Keratinocyte (primary cell): ENCODE results near the gene ZC3H7A. TPM values are rescaled to one million over a fixed set of nuclear protein-coding genes. Genes with fewer than 3 reads are reported as not detected.

Source experiments
- DNase-seq: peaks from one replicate; pipeline ENCODE4 v3.0.0-alpha.2; 2011; ENCODE audit warnings: low read depth, missing footprints, low spot score
- FAIRE-seq: peaks from 2 replicates; lab custom pipeline; 2011; peaks lifted over from hg19 to GRCh38; lab: Jason Lieb, UNC
- H2AFZ ChIP-seq: 2 replicates; pipeline ENCODE4 v1.6.0; 2012; ENCODE audit warnings: low read length, control low read depth, inconsistent platforms; ENCODE audit not compliant: control insufficient read depth
- H3K27ac ChIP-seq: 2 replicates; pipeline ENCODE4 v1.5.1; 2011; ENCODE audit warnings: low read length; ENCODE audit not compliant: control insufficient read depth, insufficient read depth
- H3K27me3 ChIP-seq: 3 replicates; pipeline ENCODE4 v1.6.0; 2011; ENCODE audit warnings: low read length; ENCODE audit not compliant: control insufficient read depth, insufficient read depth; ENCODE audit errors: extremely low read depth
- H3K36me3 ChIP-seq, 2 experiments: 2 replicates in 1 of 2; 3 replicates in 1 of 2; pipeline ENCODE4 v1.5.1; 2011; ENCODE audit warnings: low read length in 2 of 2, mild to moderate bottlenecking in 1 of 2; ENCODE audit not compliant: control insufficient read depth in 2 of 2, insufficient read depth in 2 of 2; ENCODE audit errors: extremely low read depth in 1 of 2
- H3K4me1 ChIP-seq: 3 replicates; pipeline ENCODE4 v1.5.1; 2011; ENCODE audit warnings: low read length; ENCODE audit not compliant: control insufficient read depth, insufficient read depth; ENCODE audit errors: extremely low read depth
- H3K4me2 ChIP-seq: 3 replicates; pipeline ENCODE4 v1.6.0; 2011; ENCODE audit warnings: low read depth, low read length; ENCODE audit not compliant: control insufficient read depth, insufficient read depth; ENCODE audit errors: extremely low read depth
- H3K4me3 ChIP-seq, 3 experiments: fragments of 200-600 bp in 1 of 3; sonication (generic) in 1 of 3; 2 replicates in 2 of 3; 3 replicates in 1 of 3; pipeline ENCODE4 v1.5.1; 2011 to 2016; ENCODE audit warnings: low read length in 3 of 3, mild to moderate bottlenecking in 3 of 3, control low read depth in 2 of 3, inconsistent platforms in 1 of 3, low read depth in 1 of 3, mixed read lengths in 1 of 3, mixed run types in 1 of 3, moderate library complexity in 1 of 3; ENCODE audit not compliant: control insufficient read depth in 2 of 3, insufficient read depth in 2 of 3; ENCODE audit errors: extremely low read depth in 1 of 3
- H3K79me2 ChIP-seq: 2 replicates; pipeline ENCODE4 v1.6.0; 2012; ENCODE audit warnings: low read length; ENCODE audit not compliant: control insufficient read depth, insufficient read depth
- H3K9ac ChIP-seq: 3 replicates; pipeline ENCODE4 v1.6.0; 2011; ENCODE audit warnings: low read length; ENCODE audit not compliant: control insufficient read depth, insufficient read depth; ENCODE audit errors: extremely low read depth
- H3K9me1 ChIP-seq: 3 replicates; pipeline ENCODE4 v1.6.0; 2011; ENCODE audit warnings: low read length; ENCODE audit not compliant: control insufficient read depth, insufficient read depth; ENCODE audit errors: extremely low read depth
- H3K9me3 ChIP-seq: 2 replicates; pipeline ENCODE4 v1.5.1; 2012; ENCODE audit warnings: low read depth, low read length; ENCODE audit not compliant: control insufficient read depth
- H4K20me1 ChIP-seq: 3 replicates; pipeline ENCODE4 v1.6.0; 2011; ENCODE audit warnings: low read length; ENCODE audit not compliant: control insufficient read depth, insufficient read depth; ENCODE audit errors: extremely low read depth
- EZH2 ChIP-seq: IDR thresholded peaks from one replicate; pipeline ENCODE4 v1.6.1; 2012; ENCODE audit warnings: inconsistent platforms, mild to moderate bottlenecking, low read length, moderate library complexity
- dilution Hi-C: fragments of 300-500 bp; cut with MboI; formaldehyde crosslinking; loops from one replicate; pipeline ENCODE4 v1.7.0; 2020; ENCODE audit warnings: low sequenced_read_pairs; ENCODE audit not compliant: extremely low pct_ligation_motif_present
- polyA plus RNA-seq, 5 experiments: library from polyadenylated mRNA; depleted of rRNA in 3 of 5; stranded (reverse) in 3 of 5; stranded (forward) in 1 of 5; unstranded in 1 of 5; fragments of >200 nt; gene quantifications; 1 replicate in 1 of 5; 2 replicates in 3 of 5; 3 replicates in 1 of 5; pipeline versions ENCODE4 v1.2.1 to v1.2.3, GENCODE V29; 2011 to 2012; ENCODE audit warnings: missing spikeins in 2 of 5, low read depth in 1 of 5, low replicate concordance in 1 of 5
- TF ChIP-seq, protein P1 (sequence below), 3 experiments: IDR thresholded peaks in 1 of 3; conservative IDR thresholded peaks in 1 of 3; optimal IDR thresholded peaks in 1 of 3; 2 replicates in 2 of 3; 3 replicates in 1 of 3; pipeline versions ENCODE3 to v1.5.1; 2011; ENCODE audit warnings: low read length in 3 of 3, mild to moderate bottlenecking in 3 of 3, moderate library complexity in 2 of 3, control low read depth in 1 of 3, inconsistent platforms in 1 of 3; ENCODE audit not compliant: insufficient read depth in 2 of 3; ENCODE audit errors: extremely low read depth in 1 of 3

The ZC3H7A gene
- polyA plus RNA-seq, 1 donor (not counting 4 experiments of a cell fraction or from before 2014, with no cell fraction given), result 43.9 TPM

DNA sequence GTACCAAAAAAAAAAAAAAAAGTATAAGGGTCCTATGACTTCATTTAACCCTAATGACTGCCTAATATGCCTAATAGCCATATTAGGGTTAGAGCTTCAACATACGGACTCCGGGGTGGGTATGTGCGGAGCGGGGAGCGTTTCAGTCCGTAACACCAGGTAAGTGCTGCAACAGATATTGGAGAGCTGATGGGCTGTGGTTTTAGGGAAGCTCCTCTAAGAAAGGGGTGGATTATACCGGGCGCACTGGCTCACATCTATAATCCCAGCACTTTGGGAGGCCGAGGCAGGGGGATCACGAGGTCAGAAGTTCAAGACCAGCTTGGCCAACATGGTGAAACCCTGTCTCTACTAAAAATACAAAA, 1.9 kb upstream of the ZC3H7A start:
- no peaks in the 10 kb centered on the region for H3K9me3 ChIP-seq
- no peaks in the 10 kb centered on the region for H3K36me3 ChIP-seq
- no peaks in the 10 kb centered on the region for H3K27me3 ChIP-seq
- peaks cover 29% of the 10 kb centered on the region for H3K4me1 ChIP-seq
- FAIRE-seq, result no peak
- no peak overlapping the region for H3K27ac ChIP-seq
- H3K9me1 ChIP-seq, result peaks cover under 1% of the 10 kb centered on the region
- TF ChIP-seq, protein P1, sequence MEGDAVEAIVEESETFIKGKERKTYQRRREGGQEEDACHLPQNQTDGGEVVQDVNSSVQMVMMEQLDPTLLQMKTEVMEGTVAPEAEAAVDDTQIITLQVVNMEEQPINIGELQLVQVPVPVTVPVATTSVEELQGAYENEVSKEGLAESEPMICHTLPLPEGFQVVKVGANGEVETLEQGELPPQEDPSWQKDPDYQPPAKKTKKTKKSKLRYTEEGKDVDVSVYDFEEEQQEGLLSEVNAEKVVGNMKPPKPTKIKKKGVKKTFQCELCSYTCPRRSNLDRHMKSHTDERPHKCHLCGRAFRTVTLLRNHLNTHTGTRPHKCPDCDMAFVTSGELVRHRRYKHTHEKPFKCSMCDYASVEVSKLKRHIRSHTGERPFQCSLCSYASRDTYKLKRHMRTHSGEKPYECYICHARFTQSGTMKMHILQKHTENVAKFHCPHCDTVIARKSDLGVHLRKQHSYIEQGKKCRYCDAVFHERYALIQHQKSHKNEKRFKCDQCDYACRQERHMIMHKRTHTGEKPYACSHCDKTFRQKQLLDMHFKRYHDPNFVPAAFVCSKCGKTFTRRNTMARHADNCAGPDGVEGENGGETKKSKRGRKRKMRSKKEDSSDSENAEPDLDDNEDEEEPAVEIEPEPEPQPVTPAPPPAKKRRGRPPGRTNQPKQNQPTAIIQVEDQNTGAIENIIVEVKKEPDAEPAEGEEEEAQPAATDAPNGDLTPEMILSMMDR (optimal IDR thresholded peaks at IDR 0.05 in 1 of 3, IDR thresholded peaks at IDR 0.05 in 1 of 3, conservative IDR thresholded peaks at IDR 0.05 in 1 of 3; ENCODE audit: extremely low read depth in 1 of 3, insufficient read depth in 2 of 3, low read length in 3 of 3), result no peak
- no peak for TF ChIP-seq EZH2
- peak overlapping the region; percentile 93 for H3K4me2 ChIP-seq
- DNase-seq, result no peak
- peak overlapping the region in 1 of 3 experiments; percentile 92 for H3K4me3 ChIP-seq
- no peak overlapping the region for H3K9ac ChIP-seq
- H4K20me1 ChIP-seq, result no peaks in the 10 kb centered on the region
- H2AFZ ChIP-seq, result no peak overlapping the region
- dilution Hi-C loops, result no loop called here
- peaks cover 49% of the 10 kb centered on the region for H3K79me2 ChIP-seq

DNA sequence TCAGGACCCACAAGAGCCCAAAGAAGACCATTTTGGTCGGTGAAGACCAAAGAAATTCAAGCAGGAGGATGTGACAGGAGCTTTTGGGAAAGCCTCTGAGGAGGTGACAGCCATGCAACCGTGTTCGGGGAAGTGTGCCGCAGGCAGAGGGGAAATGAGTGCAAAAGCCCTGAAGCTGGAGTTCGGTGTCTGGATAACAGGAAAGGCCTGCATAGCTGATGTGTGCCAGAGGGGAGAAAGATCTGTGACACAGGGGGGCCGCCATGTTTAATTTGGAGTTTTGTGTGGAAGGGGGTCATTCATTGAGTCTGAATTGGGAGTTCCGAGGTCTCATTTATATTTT, 870 bp upstream of the ZC3H7A start:
- FAIRE-seq (no peak), DNase-seq (no peak)
- no peaks in the 10 kb centered on the region for H4K20me1 ChIP-seq
- peak overlapping the region; percentile 86 for H2AFZ ChIP-seq
- TF ChIP-seq EZH2, result no peak
- TF ChIP-seq, protein P1 (optimal IDR thresholded peaks at IDR 0.05 in 1 of 3, IDR thresholded peaks at IDR 0.05 in 1 of 3, conservative IDR thresholded peaks at IDR 0.05 in 1 of 3; ENCODE audit: extremely low read depth in 1 of 3, insufficient read depth in 2 of 3, low read length in 3 of 3), result no peak
- H3K79me2 ChIP-seq, result peaks cover 60% of the 10 kb centered on the region
- H3K4me2 ChIP-seq, result peak overlapping the region; percentile 93
- H3K9ac ChIP-seq, result peak overlapping the region; percentile 97
- H3K4me1 ChIP-seq, result peaks cover 38% of the 10 kb centered on the region
- peaks cover 3% of the 10 kb centered on the region for H3K9me1 ChIP-seq
- H3K36me3 ChIP-seq, result no peaks in the 10 kb centered on the region
- peak overlapping the region; percentile 72 to 92 (median 73) for H3K4me3 ChIP-seq
- H3K27ac ChIP-seq, result peak overlapping the region; percentile 95
- dilution Hi-C loops, result no loop called here
- H3K9me3 ChIP-seq, result no peaks in the 10 kb centered on the region
- H3K27me3 ChIP-seq, result no peaks in the 10 kb centered on the region
